UCSD-AML1 (cell line): Measurements from ENCODE around the gene CST3.
"Not testable (repeated sequence)": the region's sequence is repeated elsewhere in the genome, so short reads cannot be mapped to it uniquely, and the experiment has no call there.

Experiments used
- DNase-seq: peaks from one replicate; lab custom pipeline; 2025; ENCODE audit not compliant: unreplicated experiment; lab: John Stamatoyannopoulos, UW

Gene CST3

GRCh38 chr20:23637282-23638221, at the start of gene CST3:
Gene CST3, minus strand, starts transcription at chr20:23637955. Its CDS starts 93 bp downstream, at chr20:23637862.
- DNase-seq, result peak; percentile 91

- DNase-seq, result no peak
Measured at GRCh38 chr20:23686046-23686750, 48.4 kb upstream of the CST3 start.

GRCh38 chr20:23685529-23685896, 47.8 kb upstream of the CST3 start:
- DNase-seq, result not testable (repeated sequence)

- DNase-seq, result no peak
Measured at GRCh38 chr20:23684261-23684660, 46.5 kb upstream of the CST3 start.

GRCh38 chr20:23683807-23684206, 46.1 kb upstream of the CST3 start:
- DNase-seq, result no peak

GRCh38 chr20:23683281-23683680, 45.5 kb upstream of the CST3 start:
- no peak for DNase-seq

- DNase-seq, result no peak
Measured at GRCh38 chr20:23680146-23680545, 42.4 kb upstream of the CST3 start.

GRCh38 chr20:23679133-23680092, 41.7 kb upstream of the CST3 start:
- DNase-seq, result no peak

- no peak for DNase-seq
Measured at GRCh38 chr20:23673209-23673608, 35.5 kb upstream of the CST3 start.

- DNase-seq, result no peak
Measured at GRCh38 chr20:23672158-23672557, 34.4 kb upstream of the CST3 start.

- DNase-seq, result no peak
Measured at GRCh38 chr20:23671479-23671878, 33.7 kb upstream of the CST3 start.

- no peak for DNase-seq
Measured at GRCh38 chr20:23670361-23670760, 32.6 kb upstream of the CST3 start.

GRCh38 chr20:23669866-23670265, 32.1 kb upstream of the CST3 start:
- no peak for DNase-seq

- DNase-seq, result no peak
Measured at GRCh38 chr20:23669327-23669726, 31.6 kb upstream of the CST3 start.

GRCh38 chr20:23668477-23668951, 30.8 kb upstream of the CST3 start:
- peak; percentile 52 for DNase-seq

GRCh38 chr20:23667666-23668065, 29.9 kb upstream of the CST3 start:
- no peak for DNase-seq

- DNase-seq, result no peak
Measured at GRCh38 chr20:23666698-23667097, 28.9 kb upstream of the CST3 start.

- no peak for DNase-seq
Measured at GRCh38 chr20:23666189-23666588, 28.4 kb upstream of the CST3 start.

- DNase-seq, result no peak
Measured at GRCh38 chr20:23664954-23665353, 27.2 kb upstream of the CST3 start.

GRCh38 chr20:23664046-23664445, 26.3 kb upstream of the CST3 start:
- DNase-seq, result not testable (repeated sequence)

- no peak for DNase-seq
Measured at GRCh38 chr20:23663180-23663579, 25.4 kb upstream of the CST3 start.
